Progenitor cell of endocrine pancreas (in vitro differentiated cells): ENCODE results near the gene KLHL15. TPM values are rescaled to one million over a fixed set of nuclear protein-coding genes. Genes with fewer than 3 reads are reported as not detected.

Source experiments
- DNase-seq: peaks from one replicate; pipeline ENCODE4 v3.0.0; 2021; ENCODE audit warnings: low spot score; ENCODE audit not compliant: unreplicated experiment
- H3K27ac Mint-ChIP-seq: 2 replicates; pipeline ENCODE4 v1.8.0; 2021; ENCODE audit warnings: mild to moderate bottlenecking, moderate library complexity, mixed read lengths
- H3K27me3 Mint-ChIP-seq: 2 replicates; pipeline ENCODE4 v1.8.0; 2021; ENCODE audit warnings: mixed read lengths
- H3K36me3 Mint-ChIP-seq: 2 replicates; pipeline ENCODE4 v1.8.0; 2022; ENCODE audit warnings: mixed read lengths; ENCODE audit not compliant: insufficient read depth
- H3K4me1 Mint-ChIP-seq: 2 replicates; pipeline ENCODE4 v1.8.0; 2021; ENCODE audit warnings: low read depth, mixed read lengths
- H3K4me3 Mint-ChIP-seq: 2 replicates; pipeline ENCODE4 v1.8.0; 2021; ENCODE audit warnings: low read depth, mild to moderate bottlenecking, moderate library complexity, mixed read lengths
- H3K9me3 Mint-ChIP-seq: 2 replicates; pipeline ENCODE4 v1.8.0; 2021; ENCODE audit warnings: low read depth, mixed read lengths
- CTCF ChIP-seq: fragments of 200-600 bp; sonication (generic); IDR thresholded peaks from one replicate; pipeline ENCODE4 v1.5.0; 2021; ENCODE audit warnings: antibody characterized with exemption, mild to moderate bottlenecking; ENCODE audit not compliant: unreplicated experiment
- total RNA-seq: library from RNA; stranded (reverse); gene quantifications from 2 replicates; pipeline ENCODE4 v1.2.1, GENCODE V29; 2021

The KLHL15 gene
- total RNA-seq, 1 donor from 2014 or later = 16.0 TPM

- Mint-ChIP-seq H3K4me3 (no peak overlapping the region), H3K27ac (no peak overlapping the region), H3K27me3 (peaks cover 3% of the 10 kb centered on the region), H3K36me3 (no peaks in the 10 kb centered on the region), H3K4me1 (no peaks in the 10 kb centered on the region), H3K9me3 (no peaks in the 10 kb centered on the region)
- no peak for TF ChIP-seq CTCF
- DNase-seq = no peak
These were observed 91.9 kb downstream of the KLHL15 start for GRCh38 chrX:23935106-23935505.

Other genes starting within 250 kb of the KLHL15 start
- 193 and 242 TPM in 2 replicates for gene SAT1, start 244.0 kb downstream of the KLHL15 start, total RNA-seq
- 75.9 and 92.4 TPM in 2 replicates for gene APOO, start 119.2 kb downstream of the KLHL15 start, total RNA-seq
- gene CXorf58, start 119.2 kb downstream of the KLHL15 start, total RNA-seq = 0.22 and 0.29 TPM in 2 replicates
- 473 and 501 TPM in 2 replicates for gene EIF2S3, start 27.8 kb upstream of the KLHL15 start, total RNA-seq
- gene ZFX, start 122.5 kb upstream of the KLHL15 start, total RNA-seq = 113 and 116 TPM in 2 replicates